ENCODE data around the gene KRTAP5-4.
"Not testable (repeated sequence)": the region's sequence is repeated elsewhere in the genome, so short reads cannot be mapped to it uniquely, and the experiment has no call there.

KRTAP5-4 gene

DNA sequence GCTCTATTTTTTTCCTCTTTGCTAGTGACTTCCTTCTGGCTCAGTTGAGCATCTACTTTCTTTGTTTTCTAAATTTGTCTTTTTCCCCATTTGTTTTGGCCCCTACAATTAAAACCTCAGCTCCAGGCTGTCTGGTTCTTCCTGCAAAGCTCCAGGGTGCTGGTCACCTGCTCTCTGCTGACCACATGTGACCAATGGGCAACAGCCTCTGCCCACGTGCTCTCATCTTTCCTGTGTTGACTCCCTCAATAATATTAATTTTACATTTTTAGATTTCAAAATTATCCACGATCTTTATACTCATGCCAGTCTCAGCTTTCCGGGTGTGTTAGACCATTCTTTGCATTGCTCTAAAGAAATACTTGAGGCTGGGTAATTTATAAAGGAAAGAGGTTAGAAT lies 23.5 kb downstream of the KRTAP5-4 start:
- not testable (repeated sequence) for DNase-seq

DNA sequence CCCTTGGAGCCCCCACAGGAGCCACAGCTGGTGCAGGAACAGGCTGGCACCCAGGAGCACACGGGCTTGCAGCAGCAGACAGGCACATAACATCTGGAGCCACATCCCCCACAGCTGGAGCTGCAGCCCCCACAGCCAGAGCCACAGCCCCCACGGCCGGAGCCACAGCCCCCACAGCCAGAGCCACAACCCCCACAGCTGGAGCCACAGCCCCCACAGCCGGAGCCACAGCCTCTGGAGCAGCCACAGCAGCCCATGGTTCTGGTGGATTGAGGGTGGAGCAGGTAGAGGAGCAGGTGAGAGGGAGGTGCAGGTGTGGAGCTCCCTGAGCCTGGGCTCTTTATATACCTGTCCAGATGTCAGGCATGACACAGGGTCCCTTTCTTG lies 24.0 kb downstream of the KRTAP5-4 start, which contains the start of gene KRTAP5-2:
Gene KRTAP5-2 (minus strand): TSS at position 301 of the 387 bp plus-strand sequence. CDS start 44 bp downstream, at position 257.
- no peak for DNase-seq

DNA sequence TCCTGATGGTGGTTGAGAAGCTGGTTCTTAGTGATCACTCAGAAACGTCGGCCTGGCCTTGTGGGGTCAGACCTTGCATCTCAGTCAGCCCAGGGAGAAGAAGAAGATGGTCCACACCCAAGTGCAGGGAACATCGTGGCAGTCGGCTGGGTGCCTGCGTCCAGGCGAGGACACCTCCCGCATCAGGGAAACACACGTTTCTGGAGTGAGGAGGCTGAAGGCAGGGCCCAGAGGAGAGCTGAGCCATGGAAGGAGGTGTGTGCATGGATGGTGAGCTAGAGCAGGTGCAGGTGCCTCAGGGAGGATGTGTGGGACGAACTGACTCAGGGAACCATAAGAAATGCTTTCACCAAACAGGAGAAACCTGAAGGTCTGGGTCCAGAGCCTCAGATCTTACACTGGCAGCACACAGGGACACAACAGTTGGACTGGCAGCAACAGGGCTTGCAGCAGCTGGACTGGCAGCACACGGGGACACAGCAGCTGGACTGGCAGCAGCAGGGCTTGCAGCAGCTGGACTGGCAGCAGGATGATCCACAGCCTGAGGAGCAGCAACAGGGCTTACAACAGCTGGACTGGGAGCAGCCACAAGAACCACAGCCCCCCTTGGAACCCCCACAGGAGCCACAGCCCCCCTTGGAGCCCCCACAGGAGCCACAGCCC lies 24.5 kb downstream of the KRTAP5-4 start:
- DNase-seq = no peak

DNA sequence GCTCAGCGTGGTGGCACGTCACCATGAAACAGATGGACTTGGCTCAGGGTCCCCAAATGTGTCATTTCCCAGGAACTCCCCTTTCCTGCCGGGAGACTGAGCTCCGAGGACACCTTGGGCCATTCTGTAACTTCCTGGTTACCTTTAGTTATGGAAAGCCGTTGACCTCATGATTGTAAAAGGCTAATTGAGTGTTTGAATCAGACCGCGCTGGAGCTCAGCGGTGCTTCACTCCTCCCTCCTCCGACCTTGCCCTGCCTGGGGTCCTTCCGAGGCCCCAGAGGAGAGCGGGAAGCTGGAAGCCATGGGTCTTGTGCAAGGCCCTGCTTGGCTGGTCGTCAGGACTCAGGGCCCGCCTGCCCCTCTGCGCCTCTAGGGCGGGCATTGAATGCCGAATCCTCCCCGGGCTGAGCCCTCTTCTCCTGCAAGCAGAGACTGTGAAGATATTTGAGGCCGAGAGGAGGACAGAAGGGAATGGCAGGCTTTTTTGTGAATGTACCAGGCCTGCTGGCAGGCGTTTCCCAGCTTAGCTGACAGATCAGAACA lies 25.3 kb downstream of the KRTAP5-4 start:
- DNase-seq = not testable (repeated sequence)

DNA sequence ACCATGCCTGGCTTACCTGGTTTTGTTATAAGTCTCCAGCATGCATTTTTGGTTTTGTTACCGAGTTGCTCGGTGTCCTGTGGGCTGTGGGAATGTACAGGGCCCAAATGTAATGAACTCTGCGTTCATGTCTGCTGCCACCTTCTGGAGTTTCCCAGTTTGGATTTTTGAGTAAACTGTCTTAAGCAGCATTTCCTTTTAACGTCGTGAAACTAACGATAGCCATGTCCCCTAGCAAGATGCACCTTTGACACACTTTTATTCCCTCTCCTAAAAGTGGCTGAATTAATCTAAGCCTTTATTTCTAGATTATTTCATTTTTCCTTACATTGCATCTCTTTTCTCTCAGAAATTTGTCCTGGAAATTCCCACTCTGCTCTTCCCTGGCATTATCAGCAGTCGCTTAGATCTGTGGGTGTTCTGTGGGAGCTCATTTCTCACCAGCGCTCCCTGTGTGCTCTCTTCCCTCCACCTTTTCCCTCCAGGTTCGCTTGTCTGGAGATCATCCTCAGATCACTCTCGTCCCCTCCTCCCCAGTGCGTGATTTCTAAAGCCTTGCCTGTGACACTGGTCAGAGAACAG lies 25.9 kb downstream of the KRTAP5-4 start:
- DNase-seq = not testable (repeated sequence)

DNA sequence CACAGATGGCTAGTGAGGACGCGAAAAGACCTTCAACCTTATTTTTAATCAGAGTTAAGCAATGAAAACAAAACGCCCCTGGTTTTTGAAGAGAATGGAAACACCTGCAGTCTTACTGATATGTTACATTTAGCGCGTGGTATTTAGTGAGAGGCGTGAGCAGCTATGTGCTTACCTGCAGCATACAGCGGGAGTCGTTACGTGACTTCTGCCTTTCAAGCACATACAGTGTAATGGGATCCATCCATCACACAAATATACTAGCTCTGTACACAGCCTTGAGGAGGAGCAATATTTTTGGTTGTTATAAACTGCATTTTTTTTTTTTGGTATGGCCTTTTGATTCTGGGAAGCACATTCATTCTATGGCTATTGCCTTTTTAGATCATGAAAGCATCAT lies 29.3 kb downstream of the KRTAP5-4 start:
- DNase-seq = no peak

DNA sequence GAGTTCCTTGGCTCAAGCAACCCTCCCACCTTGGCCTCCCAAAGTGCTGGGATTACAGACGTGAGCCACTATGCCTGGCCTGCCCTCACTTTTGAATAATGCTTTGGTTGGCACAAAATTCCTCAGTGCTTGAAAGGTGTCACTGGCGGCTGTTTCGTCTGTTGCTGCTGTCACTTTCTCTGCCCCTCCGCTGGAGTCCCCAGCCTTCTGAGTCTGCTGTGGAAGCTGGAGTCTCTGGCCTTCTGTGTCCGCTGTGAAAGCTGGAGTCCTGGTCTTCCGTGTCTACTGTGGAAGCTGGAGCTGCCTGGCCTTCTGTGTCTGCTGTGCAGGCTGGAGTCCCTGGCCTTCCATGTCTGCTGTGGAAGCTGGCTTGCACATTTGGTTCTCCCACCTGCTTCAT lies 31.9 kb downstream of the KRTAP5-4 start:
- DNase-seq = no peak

DNA sequence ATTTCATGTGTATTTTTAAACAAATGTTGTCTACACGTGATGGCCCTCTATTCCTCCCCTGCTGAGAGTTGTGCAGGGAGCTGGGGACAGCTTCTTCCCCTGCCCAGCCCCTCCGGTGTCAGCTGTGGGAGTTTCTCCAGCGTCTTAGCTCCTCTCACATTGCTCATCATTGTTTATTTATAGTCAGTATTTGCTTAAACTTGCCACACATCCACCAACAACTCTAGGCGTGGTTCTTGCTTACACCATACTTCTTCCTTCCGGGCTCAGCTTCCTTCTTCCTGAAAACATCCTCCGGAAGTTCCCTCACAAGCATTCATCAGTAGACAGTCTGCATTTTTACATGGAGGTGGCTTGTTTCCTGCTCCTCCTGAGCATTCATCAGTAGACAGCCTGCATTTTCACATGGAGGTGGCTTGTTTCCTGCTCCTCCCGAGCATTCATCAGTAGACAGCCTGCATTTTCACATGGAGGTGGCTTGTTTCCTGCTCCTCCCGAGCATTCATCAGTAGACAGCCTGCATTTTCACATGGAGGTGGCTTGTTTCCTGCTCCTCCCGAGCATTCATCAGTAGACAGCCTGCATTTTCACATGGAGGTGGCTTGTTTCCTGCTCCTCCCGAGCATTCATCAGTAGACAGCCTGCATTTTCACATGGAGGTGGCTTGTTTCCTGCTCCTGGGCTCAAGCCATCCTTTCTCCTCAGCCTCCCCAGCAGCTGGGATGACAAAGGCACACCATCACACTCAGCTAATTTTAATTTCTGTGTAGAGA lies 32.6 kb downstream of the KRTAP5-4 start:
- DNase-seq = peak; percentile 59

DNA sequence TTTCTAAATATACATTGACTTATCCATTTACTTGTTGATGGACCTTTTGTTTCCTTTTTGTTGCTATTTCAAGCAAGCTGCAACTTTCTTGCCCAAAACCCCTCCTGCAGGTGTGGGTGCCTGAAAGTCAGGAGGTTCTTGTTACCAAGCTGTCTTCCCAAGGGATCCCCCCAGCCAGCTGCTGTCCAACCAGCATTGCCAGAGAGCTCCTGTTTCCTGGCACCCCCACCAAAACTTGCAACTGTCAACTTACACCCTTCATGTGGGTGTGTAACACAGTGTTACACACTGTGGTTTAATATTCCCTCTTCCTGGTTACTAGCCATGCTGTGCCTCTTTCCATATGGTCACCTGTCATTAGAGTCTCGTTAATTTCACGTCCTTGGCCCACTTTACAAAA lies 35.2 kb downstream of the KRTAP5-4 start:
- DNase-seq = no peak

DNA sequence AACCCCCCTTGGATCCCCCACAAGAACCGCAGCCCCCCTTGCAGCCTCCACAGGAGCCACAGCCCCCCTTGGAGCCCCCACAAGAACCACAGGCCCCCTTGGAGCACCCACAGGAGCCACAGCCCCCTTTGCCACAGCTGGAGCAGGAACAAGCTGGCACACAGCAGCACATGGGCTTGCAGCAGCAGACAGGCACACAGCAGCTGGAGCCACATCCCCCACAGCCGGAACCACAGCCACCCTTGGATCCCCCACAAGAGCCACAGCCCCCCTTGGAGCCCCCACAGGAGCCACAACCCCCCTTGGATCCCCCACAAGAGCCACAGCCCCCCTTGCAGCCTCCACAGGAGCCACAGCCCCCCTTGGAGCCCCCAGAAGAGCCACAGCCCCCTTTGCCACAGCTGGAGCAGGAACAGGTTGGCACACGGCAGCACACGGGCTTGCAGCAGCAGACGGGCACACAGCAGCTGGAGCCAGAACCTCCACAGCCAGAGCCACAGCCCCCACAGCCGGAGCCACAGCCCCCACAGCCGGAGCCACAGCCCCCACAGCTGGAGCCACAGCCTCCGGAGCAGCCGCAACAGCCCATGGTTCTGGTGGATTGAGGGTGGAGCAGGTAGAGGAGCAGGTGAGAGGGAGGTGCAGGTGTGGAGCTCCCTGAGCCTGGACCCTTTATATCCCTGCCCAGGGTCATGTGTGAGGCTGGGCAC lies 37.1 kb downstream of the KRTAP5-4 start, which contains the start of gene KRTAP5-1:
Gene KRTAP5-1 (minus strand): TSS at position 623 of the 710 bp plus-strand sequence. CDS start 34 bp downstream, at position 589.
- not testable (repeated sequence) for DNase-seq

DNA sequence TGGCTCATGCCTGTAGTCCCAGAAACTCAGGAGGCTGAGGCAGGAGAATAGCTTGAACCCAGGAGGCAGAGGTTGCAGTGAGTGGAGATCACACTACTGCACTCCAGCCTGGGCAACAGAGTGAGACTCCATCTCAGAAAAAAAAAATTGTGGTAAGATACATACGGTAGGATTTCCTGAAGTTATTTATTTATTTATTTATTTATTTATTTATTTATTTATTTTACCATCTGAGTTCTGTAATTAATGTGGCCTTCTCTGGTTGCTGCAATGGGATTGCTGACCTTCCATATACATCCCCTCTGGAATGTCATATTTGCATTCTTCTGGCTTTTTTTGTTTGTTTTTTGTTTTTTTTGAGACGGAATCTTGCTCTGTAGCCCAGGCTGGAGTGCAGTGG lies 39.0 kb downstream of the KRTAP5-4 start:
- not testable (repeated sequence) for DNase-seq

DNA sequence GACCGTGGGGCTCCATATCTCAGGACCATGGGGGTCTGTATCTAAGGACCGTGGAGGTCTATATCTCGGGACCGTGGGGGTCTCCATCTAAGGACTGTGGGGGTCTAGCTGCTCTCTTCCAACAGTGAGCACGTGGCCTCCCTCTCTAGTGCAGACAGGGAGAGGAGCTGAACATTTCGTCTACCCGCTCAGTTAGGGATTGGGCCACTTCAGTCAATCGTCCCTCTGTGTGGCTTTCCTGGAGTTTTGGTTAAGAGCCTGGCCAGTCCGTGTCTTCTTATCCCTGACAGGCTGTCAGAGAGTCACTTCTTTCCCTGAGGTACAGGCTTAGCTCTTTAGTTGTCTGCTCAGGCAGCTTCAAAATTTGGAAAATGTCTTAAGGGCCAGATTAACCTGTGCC lies 40.0 kb downstream of the KRTAP5-4 start:
- no peak for DNase-seq

DNA sequence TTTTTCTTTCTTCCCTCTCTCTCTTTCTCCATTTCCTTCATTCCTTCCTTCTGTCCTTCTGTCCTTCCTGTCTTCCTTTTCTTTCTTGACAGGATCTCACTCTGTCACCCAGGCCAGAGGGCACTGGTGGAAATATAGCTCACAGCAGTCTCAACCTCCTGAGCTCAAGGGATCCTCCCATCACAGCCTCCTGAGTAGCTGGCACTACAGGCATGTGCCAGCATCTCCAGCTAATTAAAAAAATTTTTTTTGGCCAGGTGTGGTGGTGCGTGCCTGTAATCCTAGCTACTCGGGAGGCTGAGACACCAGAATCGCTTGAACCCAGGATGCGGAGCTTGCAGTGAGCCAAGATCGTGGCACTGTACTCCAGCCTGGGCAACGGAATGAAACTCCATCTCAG lies 45.1 kb downstream of the KRTAP5-4 start:
- DNase-seq = no peak

DNA sequence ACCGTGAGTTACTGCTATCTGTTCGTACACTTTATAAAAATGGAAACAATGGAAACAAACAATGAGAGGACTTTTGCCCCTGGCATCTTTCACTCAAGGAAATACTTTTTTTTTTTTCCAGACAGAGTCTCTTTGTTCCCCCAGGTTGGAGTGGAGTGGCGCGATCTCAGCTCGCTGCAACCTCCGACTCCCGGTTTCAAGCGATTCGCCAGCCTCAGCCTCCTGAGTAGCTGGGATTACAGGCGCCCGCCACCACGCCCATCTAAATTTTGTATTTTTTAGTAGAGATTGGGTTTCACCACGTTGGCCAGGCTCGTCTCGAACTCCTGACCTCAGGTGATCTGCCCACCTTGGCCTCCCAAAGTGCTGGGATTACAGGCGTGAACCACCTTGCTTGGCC lies 46.2 kb downstream of the KRTAP5-4 start:
- not testable (repeated sequence) for DNase-seq

DNA sequence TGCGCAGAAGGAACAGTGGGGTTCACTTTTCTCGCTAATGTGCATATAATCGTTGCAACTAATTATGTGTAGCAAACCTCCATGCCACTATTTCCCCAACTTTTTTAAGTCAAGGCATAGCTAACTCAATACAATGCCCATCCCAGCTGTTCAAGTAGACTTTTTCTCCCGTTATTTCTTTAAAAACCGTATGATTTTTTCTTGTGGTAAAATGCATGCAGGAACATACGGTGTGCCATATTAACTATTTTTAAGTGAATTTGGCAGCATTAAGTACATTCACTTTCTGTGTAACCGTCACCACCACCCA lies 47.0 kb downstream of the KRTAP5-4 start:
- no peak for DNase-seq

DNA sequence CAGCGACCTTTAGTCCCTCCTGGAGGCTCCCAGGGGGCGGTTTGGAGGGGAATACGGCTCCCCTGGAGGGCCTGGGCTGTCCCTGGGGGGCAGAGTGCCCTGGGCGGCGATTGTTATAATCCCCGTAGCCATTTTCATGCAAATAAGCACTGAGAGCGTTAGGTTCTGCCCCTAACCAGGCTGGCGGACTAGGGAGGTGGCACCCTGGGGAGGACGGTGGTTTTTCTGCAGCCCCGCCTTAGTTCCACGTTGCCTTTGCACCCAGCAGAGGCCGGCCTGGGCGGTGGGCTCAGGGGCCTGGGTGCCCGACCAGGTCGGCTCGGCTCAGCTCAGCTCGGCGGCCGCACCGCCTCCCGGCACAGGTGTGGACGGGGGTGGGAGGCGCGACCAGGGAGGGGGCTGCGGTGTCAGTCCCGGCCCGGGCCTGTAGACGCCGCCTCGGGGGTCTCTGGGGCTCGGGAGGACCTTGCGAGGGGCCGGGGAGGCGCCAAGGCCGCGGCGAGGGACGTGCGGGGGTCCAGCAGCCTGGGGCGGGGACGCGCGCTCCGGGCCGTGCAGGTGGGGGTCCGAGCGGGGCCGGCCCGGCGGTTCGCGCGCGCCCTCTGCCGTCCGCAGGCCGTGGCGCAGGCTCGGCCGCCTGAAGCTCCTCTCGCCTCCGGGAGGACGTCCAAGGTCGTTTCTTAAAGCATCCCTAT lies 47.6 kb downstream of the KRTAP5-4 start:
- DNase-seq = peak; percentile 71

DNA sequence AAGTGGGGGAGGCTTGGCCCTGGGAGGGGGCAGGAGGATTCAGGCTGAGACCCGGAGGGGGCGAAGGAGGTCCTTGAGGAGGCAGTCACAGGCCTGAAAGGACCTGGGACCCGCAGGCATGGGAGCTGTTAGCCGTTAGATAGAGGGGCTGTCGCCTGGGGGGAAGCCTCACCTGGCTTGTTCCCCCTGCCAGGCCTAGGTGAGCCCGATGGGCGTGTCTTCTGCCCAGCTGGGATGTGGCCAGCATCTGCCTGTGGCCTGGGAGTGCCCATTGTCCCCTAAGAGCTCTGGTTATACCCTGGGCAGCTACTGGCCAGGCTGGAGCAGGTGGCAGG lies 48.1 kb downstream of the KRTAP5-4 start:
- DNase-seq = no peak

DNA sequence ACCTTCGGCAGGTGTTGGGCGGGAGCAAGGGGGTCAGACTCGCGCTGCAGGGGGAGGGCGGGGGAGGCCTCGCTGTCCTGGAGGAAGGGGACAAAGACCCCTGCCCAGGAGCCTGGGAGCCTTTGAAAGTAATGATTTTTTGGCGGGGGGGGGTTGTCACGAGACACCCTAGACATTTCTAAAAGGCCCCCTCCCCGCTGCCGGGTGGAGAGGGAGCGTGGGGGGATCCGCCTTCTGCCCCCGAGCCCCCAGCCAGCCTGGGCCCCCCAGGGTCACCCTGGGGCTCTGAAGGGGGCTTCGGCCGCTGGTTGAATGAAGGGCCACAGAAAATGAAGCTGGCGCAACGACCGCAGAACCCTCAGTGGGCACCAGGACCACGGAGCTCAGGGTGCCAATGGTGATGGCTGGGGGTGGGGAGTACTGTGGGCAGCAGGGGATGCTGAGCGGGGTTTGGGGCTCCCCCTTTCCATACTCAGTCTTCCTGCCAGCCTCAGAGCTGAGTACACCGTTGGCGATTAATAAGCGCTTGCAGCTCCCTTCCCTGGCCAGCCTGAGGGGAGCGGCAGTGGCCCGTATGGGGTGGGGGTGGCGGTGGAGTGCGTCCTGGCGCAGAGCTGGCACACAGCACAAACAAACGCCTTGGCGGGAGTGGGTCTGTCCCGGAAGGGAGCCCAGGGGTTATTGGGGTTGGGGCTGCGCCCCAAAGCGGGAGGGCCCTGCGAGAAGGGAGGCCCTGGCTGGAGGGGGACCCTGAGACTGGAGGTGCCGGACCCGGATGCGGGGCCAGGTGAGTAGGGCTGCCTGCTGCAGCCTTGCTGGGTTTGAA lies 48.6 kb downstream of the KRTAP5-4 start:
- peak; percentile 64 for DNase-seq

DNA sequence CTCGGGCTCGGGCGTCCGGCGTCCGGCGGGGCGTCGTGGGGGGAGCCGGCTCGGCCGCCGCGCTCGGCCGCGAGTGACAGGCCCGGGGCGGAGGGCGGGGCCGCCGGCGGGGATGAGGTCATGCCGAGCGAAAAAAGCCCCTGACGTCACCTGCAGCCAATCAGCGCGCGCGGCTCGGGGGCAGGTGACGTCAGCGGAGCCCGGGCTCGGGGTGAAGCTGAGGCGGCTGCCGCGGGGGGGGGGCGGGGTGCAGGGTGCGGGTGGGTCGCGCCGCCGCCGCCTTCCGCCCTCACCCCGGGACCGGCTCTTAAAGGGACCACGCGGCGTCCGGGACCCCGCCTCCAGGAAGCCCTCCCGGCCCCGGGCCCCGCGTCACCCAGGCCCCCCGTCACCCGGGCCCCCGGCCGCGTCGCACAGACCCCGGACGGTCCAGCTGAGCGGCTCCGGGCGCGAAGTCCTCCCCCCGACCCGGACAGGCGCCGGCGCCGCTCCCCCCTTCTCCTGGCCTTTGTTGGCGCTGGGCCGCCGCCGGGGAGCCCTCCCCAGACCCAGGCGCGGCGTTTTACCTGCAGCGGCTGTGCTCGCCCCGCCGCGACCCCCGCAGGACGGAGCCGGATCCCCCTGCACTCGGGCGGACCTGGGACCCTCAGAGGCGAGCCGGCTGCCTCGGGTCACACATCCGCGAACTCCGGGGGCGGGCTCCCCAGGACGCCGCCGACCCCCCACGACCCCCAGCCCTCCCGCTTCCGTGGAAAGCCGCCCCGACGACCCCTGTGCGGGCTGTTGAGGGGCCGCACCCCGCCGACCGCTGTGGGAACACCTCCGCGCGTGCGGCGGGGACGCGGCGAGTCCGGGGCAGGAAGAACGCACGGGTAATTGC lies 49.5 kb downstream of the KRTAP5-4 start, which contains the start of gene DUSP8:
Gene DUSP8 (minus strand): TSS at position 75 of the 880 bp plus-strand sequence. CDS start 6,445 bp downstream, outside the sequence.
- DNase-seq = peak; percentile 96

DNA sequence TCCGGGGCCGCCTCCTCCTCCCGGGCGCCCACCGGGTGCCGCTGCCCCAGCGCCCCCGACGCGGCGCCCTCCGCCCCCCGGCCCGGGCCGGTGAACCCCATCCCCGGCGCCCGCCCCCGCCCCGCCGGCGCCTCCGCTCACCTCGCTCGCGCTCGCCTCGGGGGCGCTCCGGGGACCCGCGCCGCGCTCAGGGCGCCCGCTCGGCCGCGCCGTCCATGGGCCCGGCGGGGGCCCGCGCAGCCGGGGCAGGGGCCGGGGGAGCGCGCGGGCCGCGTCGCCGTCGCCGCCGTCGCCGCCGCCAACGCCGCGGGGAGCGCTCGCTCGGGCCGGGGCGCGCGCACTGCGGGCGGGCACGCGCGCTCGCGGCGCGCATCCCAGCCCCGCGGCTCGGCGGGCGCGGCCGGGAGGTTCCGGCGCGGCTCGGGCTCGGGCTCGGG lies 50.2 kb downstream of the KRTAP5-4 start:
- DNase-seq = no peak
